ENCODE results near the gene RBPJL. TPM values are rescaled to one million over a fixed set of nuclear protein-coding genes. Genes with fewer than 3 reads are reported as not detected.

Gene RBPJL
- total RNA-seq, 1 donor from 2014 or later: not detected

DNA sequence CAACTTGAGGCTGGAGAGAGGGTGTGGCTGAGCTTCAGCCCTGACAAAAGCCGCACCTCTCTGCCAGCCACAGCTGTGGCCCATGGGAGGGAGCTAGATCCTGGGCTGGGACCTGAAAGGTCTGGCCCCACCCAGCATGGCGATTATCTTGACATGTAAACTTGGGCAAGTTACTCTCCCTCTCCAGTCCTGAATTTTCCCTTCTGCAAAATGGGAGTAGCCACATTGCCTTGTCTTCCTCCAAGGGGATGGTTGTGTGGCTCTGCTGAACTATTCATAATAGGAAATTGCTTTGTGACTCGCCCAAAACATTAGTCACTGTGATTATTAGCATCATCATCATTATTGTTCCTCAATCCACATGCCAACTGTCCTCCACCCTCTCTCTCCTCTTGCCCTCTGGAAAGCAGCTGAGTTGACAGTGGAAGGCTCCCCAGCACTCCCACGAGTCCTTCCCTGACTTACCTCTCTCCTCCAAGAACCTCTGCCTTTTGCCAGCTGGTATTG, 23.0 kb upstream of the RBPJL start:
- no peaks in the 10 kb centered on the region for H4K20me1 ChIP-seq (ENCODE audit: low read depth)
- H3K4me1 ChIP-seq: no peaks in the 10 kb centered on the region
- no peak overlapping the region for H3K4me3 ChIP-seq
- no peak overlapping the region for H2AFZ ChIP-seq (replicated peaks)
- no peaks in the 10 kb centered on the region for H3F3A ChIP-seq (ENCODE audit: low read depth)
- H3K9ac ChIP-seq: no peak overlapping the region
- no peaks in the 10 kb centered on the region for H3K27me3 ChIP-seq
- no peaks in the 10 kb centered on the region for H3K79me2 ChIP-seq (ENCODE audit: low read depth)
- no peak overlapping the region for H3K27ac ChIP-seq
- no peaks in the 10 kb centered on the region for H3K36me3 Mint-ChIP-seq
- H3K27ac Mint-ChIP-seq: peak overlapping the region; percentile 22
- H3K27me3 Mint-ChIP-seq (ENCODE audit: insufficient read depth, low read depth): peaks cover 13% of the 10 kb centered on the region
- H3K4me1 Mint-ChIP-seq: peaks cover 2% of the 10 kb centered on the region
- no peak overlapping the region for H3K4me2 ChIP-seq
- H3K9me3 Mint-ChIP-seq: no peaks in the 10 kb centered on the region
- no peak for DNase-seq (ENCODE audit: low spot score)
- H3K36me3 ChIP-seq: no peaks in the 10 kb centered on the region
- no peak overlapping the region for H3K4me3 Mint-ChIP-seq
- no peaks in the 10 kb centered on the region for H3K9me3 ChIP-seq (ENCODE audit: low read depth)
- TF ChIP-seq EZH2 (IDR thresholded peaks at IDR 0.05) (no peak), EZH2phosphoT487 (IDR thresholded peaks at IDR 0.05) (no peak), CTCF (IDR thresholded peaks at IDR 0.05) (no peak)

GRCh38 chr20:45288376-45288775, 18.3 kb upstream of the RBPJL start:
- H4K20me1 ChIP-seq (ENCODE audit: low read depth): no peaks in the 10 kb centered on the region
- Mint-ChIP-seq H3K27ac (no peak overlapping the region), H3K9me3 (no peaks in the 10 kb centered on the region), H3K27me3 (ENCODE audit: insufficient read depth, low read depth) (peaks cover 22% of the 10 kb centered on the region), H3K4me1 (peaks cover 12% of the 10 kb centered on the region), H3K36me3 (no peaks in the 10 kb centered on the region), H3K4me3 (peak overlapping the region; percentile 11)
- TF ChIP-seq EZH2phosphoT487 (IDR thresholded peaks at IDR 0.05) (no peak), CTCF (IDR thresholded peaks at IDR 0.05) (no peak), EZH2 (IDR thresholded peaks at IDR 0.05) (no peak)
- no peak for DNase-seq (ENCODE audit: low spot score)
- H2AFZ ChIP-seq (replicated peaks): no peak overlapping the region
- no peaks in the 10 kb centered on the region for H3K79me2 ChIP-seq (ENCODE audit: low read depth)
- no peaks in the 10 kb centered on the region for H3K36me3 ChIP-seq
- no peak overlapping the region for H3K9ac ChIP-seq
- H3K27me3 ChIP-seq: peaks cover 28% of the 10 kb centered on the region
- no peaks in the 10 kb centered on the region for H3K9me3 ChIP-seq (ENCODE audit: low read depth)
- no peaks in the 10 kb centered on the region for H3K4me1 ChIP-seq
- peaks cover 11% of the 10 kb centered on the region for H3F3A ChIP-seq (ENCODE audit: low read depth)
- H3K4me3 ChIP-seq: no peak overlapping the region
- H3K4me2 ChIP-seq: no peak overlapping the region
- no peak overlapping the region for H3K27ac ChIP-seq

- no peak overlapping the region for H3K4me3 ChIP-seq
- H3K27me3 ChIP-seq: peaks cover 32% of the 10 kb centered on the region
- no peak overlapping the region for H3K27ac ChIP-seq
- no peak overlapping the region for H3K4me2 ChIP-seq
- Mint-ChIP-seq H3K4me1 (peaks cover 12% of the 10 kb centered on the region), H3K9me3 (peaks cover under 1% of the 10 kb centered on the region), H3K36me3 (no peaks in the 10 kb centered on the region), H3K27ac (no peak overlapping the region), H3K27me3 (ENCODE audit: insufficient read depth, low read depth) (peaks cover 21% of the 10 kb centered on the region), H3K4me3 (no peak overlapping the region)
- H3K9ac ChIP-seq: no peak overlapping the region
- H3K79me2 ChIP-seq (ENCODE audit: low read depth): no peaks in the 10 kb centered on the region
- no peak overlapping the region for H2AFZ ChIP-seq (replicated peaks)
- TF ChIP-seq EZH2phosphoT487 (IDR thresholded peaks at IDR 0.05): no peak
- no peak for TF ChIP-seq EZH2 (IDR thresholded peaks at IDR 0.05)
- no peak for TF ChIP-seq CTCF (IDR thresholded peaks at IDR 0.05)
- DNase-seq (ENCODE audit: low spot score): no peak
- no peaks in the 10 kb centered on the region for H3K36me3 ChIP-seq
- peaks cover 14% of the 10 kb centered on the region for H3F3A ChIP-seq (ENCODE audit: low read depth)
- H3K9me3 ChIP-seq (ENCODE audit: low read depth): no peaks in the 10 kb centered on the region
- no peaks in the 10 kb centered on the region for H4K20me1 ChIP-seq (ENCODE audit: low read depth)
- H3K4me1 ChIP-seq: no peaks in the 10 kb centered on the region
These were observed 17.8 kb upstream of the RBPJL start for GRCh38 chr20:45288860-45289259.

Measured in neural progenitor cell (in vitro differentiated cells).